Neutrophil (primary cell): ENCODE data around the gene ZNF768.
A peak's percentile ranks its signal among the peaks of the same experiment; 100 is the strongest.

ENCODE experiments used
- H3K27ac ChIP-seq: fragments of 200-600 bp; sonication (generic); 2 replicates; pipeline ENCODE4 v1.5.1; 2016; ENCODE audit warnings: mild to moderate bottlenecking, moderate library complexity
- H3K27me3 ChIP-seq: fragments of 200-600 bp; sonication (generic); 2 replicates; pipeline ENCODE4 v1.6.0; 2016; ENCODE audit warnings: mild to moderate bottlenecking
- H3K36me3 ChIP-seq: fragments of 200-600 bp; sonication (generic); 2 replicates; pipeline ENCODE4 v1.5.1; 2017
- H3K4me1 ChIP-seq, 2 experiments: fragments of 200-600 bp in 1 of 2; sonication (generic) in 1 of 2; 1 replicate in 1 of 2; 2 replicates in 1 of 2; pipeline versions ENCODE4 v1.5.1 to v1.6.1; 2013 to 2016; ENCODE audit warnings: low read depth in 1 of 2, low read length in 1 of 2, mild to moderate bottlenecking in 1 of 2, moderate library complexity in 1 of 2; ENCODE audit not compliant: control insufficient read depth in 1 of 2, insufficient read depth in 1 of 2
- H3K4me3 ChIP-seq, 2 experiments: fragments of 200-600 bp in 1 of 2; sonication (generic) in 1 of 2; 1 replicate in 1 of 2; 2 replicates in 1 of 2; pipeline ENCODE4 v1.5.1; 2013 to 2016; ENCODE audit warnings: low read depth in 1 of 2, low read length in 1 of 2, mild to moderate bottlenecking in 1 of 2, moderate library complexity in 1 of 2
- H3K9me3 ChIP-seq: fragments of 200-600 bp; sonication (generic); 2 replicates; pipeline ENCODE4 v1.5.1; 2016
- CTCF ChIP-seq: fragments of 200-600 bp; sonication (generic); IDR thresholded peaks from 2 replicates; pipeline ENCODE4 v1.5.1; 2016; ENCODE audit warnings: antibody characterized with exemption

The ZNF768 gene

GRCh38 chr16:30535777-30536190 is 9.4 kb upstream of the ZNF768 start:
- Histone ChIP-seq H3K27ac (peak overlapping the region; percentile 89), H3K9me3 (no peaks in the 10 kb centered on the region), H3K36me3 (peaks cover 11% of the 10 kb centered on the region), H3K4me3 (peak overlapping the region; percentile 84 to 94), H3K27me3 (no peaks in the 10 kb centered on the region), H3K4me1 (peaks cover 27 to 28% of the 10 kb centered on the region in 2 experiments)
- no peak for TF ChIP-seq CTCF

- Histone ChIP-seq H3K27me3 (no peaks in the 10 kb centered on the region), H3K36me3 (peaks cover 11% of the 10 kb centered on the region), H3K27ac (peak overlapping the region; percentile 89), H3K4me3 (peak overlapping the region; percentile 84 to 94), H3K4me1 (peaks cover 27 to 28% of the 10 kb centered on the region in 2 experiments), H3K9me3 (no peaks in the 10 kb centered on the region)
- TF ChIP-seq CTCF: no peak
Measured at GRCh38 chr16:30535106-30535776, 8.9 kb upstream of the ZNF768 start.

GRCh38 chr16:30534368-30535105 is 8.2 kb upstream of the ZNF768 start, which contains the start of gene ZNF747:
Gene ZNF747, minus strand, starts transcription at chr16:30534858. Its CDS starts 179 bp downstream, at chr16:30534679.
- Histone ChIP-seq H3K27ac (peak within 1 kb of the TSS; percentile 89), H3K4me1 (peaks cover 27 to 28% of the 10 kb centered on the region in 2 experiments), H3K4me3 (peak within 1 kb of the TSS; percentile 84 to 94), H3K36me3 (peaks cover 11% of the 10 kb centered on the region), H3K27me3 (no peaks in the 10 kb centered on the region), H3K9me3 (no peaks in the 10 kb centered on the region)
- peak; percentile 27 for TF ChIP-seq CTCF

- Histone ChIP-seq H3K4me3 (peak overlapping the region; percentile 84 to 94), H3K9me3 (no peaks in the 10 kb centered on the region), H3K27ac (peak overlapping the region; percentile 89), H3K36me3 (peaks cover 11% of the 10 kb centered on the region), H3K4me1 (peaks cover 30% of the 10 kb centered on the region in 2 experiments), H3K27me3 (no peaks in the 10 kb centered on the region)
- TF ChIP-seq CTCF: no peak
Measured at GRCh38 chr16:30533748-30534367, 7.5 kb upstream of the ZNF768 start.

GRCh38 chr16:30533146-30533522 is 6.8 kb upstream of the ZNF768 start:
- H3K27me3 ChIP-seq: no peaks in the 10 kb centered on the region
- peaks cover 38% of the 10 kb centered on the region in 2 experiments for H3K4me1 ChIP-seq
- peaks cover 11% of the 10 kb centered on the region for H3K36me3 ChIP-seq
- H3K4me3 ChIP-seq: no peak overlapping the region
- no peak for TF ChIP-seq CTCF
- H3K27ac ChIP-seq: no peak overlapping the region
- no peaks in the 10 kb centered on the region for H3K9me3 ChIP-seq
